ENCODE data around the gene AFAP1L1.

- TF ChIP-seq, protein P1, sequence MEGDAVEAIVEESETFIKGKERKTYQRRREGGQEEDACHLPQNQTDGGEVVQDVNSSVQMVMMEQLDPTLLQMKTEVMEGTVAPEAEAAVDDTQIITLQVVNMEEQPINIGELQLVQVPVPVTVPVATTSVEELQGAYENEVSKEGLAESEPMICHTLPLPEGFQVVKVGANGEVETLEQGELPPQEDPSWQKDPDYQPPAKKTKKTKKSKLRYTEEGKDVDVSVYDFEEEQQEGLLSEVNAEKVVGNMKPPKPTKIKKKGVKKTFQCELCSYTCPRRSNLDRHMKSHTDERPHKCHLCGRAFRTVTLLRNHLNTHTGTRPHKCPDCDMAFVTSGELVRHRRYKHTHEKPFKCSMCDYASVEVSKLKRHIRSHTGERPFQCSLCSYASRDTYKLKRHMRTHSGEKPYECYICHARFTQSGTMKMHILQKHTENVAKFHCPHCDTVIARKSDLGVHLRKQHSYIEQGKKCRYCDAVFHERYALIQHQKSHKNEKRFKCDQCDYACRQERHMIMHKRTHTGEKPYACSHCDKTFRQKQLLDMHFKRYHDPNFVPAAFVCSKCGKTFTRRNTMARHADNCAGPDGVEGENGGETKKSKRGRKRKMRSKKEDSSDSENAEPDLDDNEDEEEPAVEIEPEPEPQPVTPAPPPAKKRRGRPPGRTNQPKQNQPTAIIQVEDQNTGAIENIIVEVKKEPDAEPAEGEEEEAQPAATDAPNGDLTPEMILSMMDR (conservative IDR thresholded peaks at IDR 0.05; ENCODE audit: low read length): no peak; the same call in 1 of the 2 replicates
- TF ChIP-seq EZH2phosphoT487 (IDR thresholded peaks at IDR 0.05; ENCODE audit: borderline replicate concordance, low read depth, low read length): no peak
Measured at GRCh38 chr5:149294872-149295829, 23.5 kb downstream of the AFAP1L1 start.

All from OCI-LY7 (cell line).